ENCODE results near the gene PLXNA2.

Gene PLXNA2

GRCh38 chr1:208083715-208084085 is 160.5 kb downstream of the PLXNA2 start:
- DNase-seq (ENCODE audit: low spot score) (no peak), ATAC-seq (ENCODE audit: low read depth) (no peak)
- Histone ChIP-seq H3K4me3 (ENCODE audit: severe bottlenecking) (no peak overlapping the region), H3K4me1 (ENCODE audit: insufficient read depth, poor library complexity, severe bottlenecking) (no peaks in the 10 kb centered on the region), H3K27ac (ENCODE audit: poor library complexity, severe bottlenecking) (no peak overlapping the region), H3K27me3 (ENCODE audit: insufficient read depth, poor library complexity, severe bottlenecking) (no peaks in the 10 kb centered on the region), H3K36me3 (ENCODE audit: low read depth) (no peaks in the 10 kb centered on the region; the same call in 1 of the 2 replicates), H3K9me3 (ENCODE audit: severe bottlenecking) (no peaks in the 10 kb centered on the region)
- TF ChIP-seq CTCF (IDR thresholded peaks at IDR 0.05; ENCODE audit: poor library complexity, severe bottlenecking): no peak

GRCh38 chr1:208083016-208083714 is 161.0 kb downstream of the PLXNA2 start:
- Histone ChIP-seq H3K27ac (ENCODE audit: poor library complexity, severe bottlenecking) (no peak overlapping the region), H3K27me3 (ENCODE audit: insufficient read depth, poor library complexity, severe bottlenecking) (no peaks in the 10 kb centered on the region), H3K4me1 (ENCODE audit: insufficient read depth, poor library complexity, severe bottlenecking) (no peaks in the 10 kb centered on the region), H3K4me3 (ENCODE audit: severe bottlenecking) (no peak overlapping the region), H3K36me3 (ENCODE audit: low read depth) (no peaks in the 10 kb centered on the region; the same call in 1 of the 2 replicates), H3K9me3 (ENCODE audit: severe bottlenecking) (no peaks in the 10 kb centered on the region)
- no peak for TF ChIP-seq CTCF (IDR thresholded peaks at IDR 0.05; ENCODE audit: poor library complexity, severe bottlenecking)
- ATAC-seq (ENCODE audit: low read depth): no peak
- DNase-seq (ENCODE audit: low spot score): no peak

GRCh38 chr1:208081972-208082371 is 162.2 kb downstream of the PLXNA2 start:
- TF ChIP-seq CTCF (IDR thresholded peaks at IDR 0.05; ENCODE audit: poor library complexity, severe bottlenecking): no peak
- no peak for ATAC-seq (ENCODE audit: low read depth)
- Histone ChIP-seq H3K4me3 (ENCODE audit: severe bottlenecking) (no peak overlapping the region), H3K9me3 (ENCODE audit: severe bottlenecking) (no peaks in the 10 kb centered on the region), H3K27me3 (ENCODE audit: insufficient read depth, poor library complexity, severe bottlenecking) (no peaks in the 10 kb centered on the region), H3K36me3 (ENCODE audit: low read depth) (no peaks in the 10 kb centered on the region; the same call in 1 of the 2 replicates), H3K27ac (ENCODE audit: poor library complexity, severe bottlenecking) (no peak overlapping the region), H3K4me1 (ENCODE audit: insufficient read depth, poor library complexity, severe bottlenecking) (no peaks in the 10 kb centered on the region)
- DNase-seq (ENCODE audit: low spot score): no peak

- no peak overlapping the region for H3K27ac ChIP-seq (ENCODE audit: poor library complexity, severe bottlenecking)
- no peaks in the 10 kb centered on the region for H3K27me3 ChIP-seq (ENCODE audit: insufficient read depth, poor library complexity, severe bottlenecking)
- no peak for DNase-seq (ENCODE audit: low spot score)
- no peaks in the 10 kb centered on the region for H3K4me1 ChIP-seq (ENCODE audit: insufficient read depth, poor library complexity, severe bottlenecking)
- no peak for TF ChIP-seq CTCF (IDR thresholded peaks at IDR 0.05; ENCODE audit: poor library complexity, severe bottlenecking)
- H3K36me3 ChIP-seq (ENCODE audit: low read depth): no peaks in the 10 kb centered on the region; the same call in 1 of the 2 replicates
- H3K4me3 ChIP-seq (ENCODE audit: severe bottlenecking): no peak overlapping the region
- ATAC-seq (ENCODE audit: low read depth): no peak
- H3K9me3 ChIP-seq (ENCODE audit: severe bottlenecking): no peaks in the 10 kb centered on the region
Measured at GRCh38 chr1:208080396-208081286, 163.5 kb downstream of the PLXNA2 start.
